ENCODE data around the gene DCST1.

The DCST1 gene

GRCh38 chr1:155001425-155001674, 32.3 kb upstream of the DCST1 start:
- DNase-seq, result no peak

- peak; percentile 98 for DNase-seq
Observed at GRCh38 chr1:155001675-155002463, 31.8 kb upstream of the DCST1 start.

DNA sequence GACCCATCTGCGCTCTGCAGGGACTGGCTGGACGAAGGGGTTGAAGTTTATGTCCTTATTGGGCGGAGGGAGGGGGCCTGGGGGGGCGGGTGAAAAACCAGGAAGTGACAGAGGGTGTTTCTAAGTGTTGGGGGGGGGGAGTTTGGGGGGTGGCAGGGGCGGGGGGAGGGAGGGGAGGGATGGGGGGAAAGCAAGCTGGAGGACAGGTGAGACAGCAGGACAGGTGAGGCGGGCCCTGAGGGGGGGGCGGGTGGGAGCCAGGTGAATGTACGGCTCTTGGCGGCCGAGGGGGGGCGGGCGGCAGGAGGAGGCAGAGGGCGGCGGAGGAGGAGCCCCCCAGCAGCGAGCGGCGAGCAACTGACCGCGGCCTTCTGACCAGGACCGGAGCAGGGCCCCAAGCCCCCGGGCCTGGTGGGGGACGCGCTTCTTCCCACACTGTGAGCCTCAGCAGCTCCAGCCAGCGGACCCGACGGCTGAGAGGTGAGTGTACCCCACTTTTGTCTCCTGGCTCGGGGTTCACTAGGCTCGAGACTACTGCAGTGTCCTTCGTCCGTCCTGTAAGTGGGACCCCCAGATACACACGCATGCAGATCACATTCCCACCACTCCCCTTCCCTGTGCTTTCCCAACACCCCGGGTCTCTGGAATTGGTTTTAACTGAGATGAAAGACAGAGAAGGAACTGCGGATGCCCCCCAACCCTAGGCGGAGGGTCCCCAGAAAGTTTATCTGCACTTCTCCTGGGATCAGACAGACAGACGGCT, 31.0 kb upstream of the DCST1 start, which contains the start of gene ZBTB7B:
ZBTB7B (plus strand) TSS at position 339 of the 763 bp plus-strand sequence. CDS start 11,859 bp downstream, outside the sequence.
- no peak for DNase-seq

GRCh38 chr1:155003227-155003765, 30.3 kb upstream of the DCST1 start:
- DNase-seq, result no peak

DNA sequence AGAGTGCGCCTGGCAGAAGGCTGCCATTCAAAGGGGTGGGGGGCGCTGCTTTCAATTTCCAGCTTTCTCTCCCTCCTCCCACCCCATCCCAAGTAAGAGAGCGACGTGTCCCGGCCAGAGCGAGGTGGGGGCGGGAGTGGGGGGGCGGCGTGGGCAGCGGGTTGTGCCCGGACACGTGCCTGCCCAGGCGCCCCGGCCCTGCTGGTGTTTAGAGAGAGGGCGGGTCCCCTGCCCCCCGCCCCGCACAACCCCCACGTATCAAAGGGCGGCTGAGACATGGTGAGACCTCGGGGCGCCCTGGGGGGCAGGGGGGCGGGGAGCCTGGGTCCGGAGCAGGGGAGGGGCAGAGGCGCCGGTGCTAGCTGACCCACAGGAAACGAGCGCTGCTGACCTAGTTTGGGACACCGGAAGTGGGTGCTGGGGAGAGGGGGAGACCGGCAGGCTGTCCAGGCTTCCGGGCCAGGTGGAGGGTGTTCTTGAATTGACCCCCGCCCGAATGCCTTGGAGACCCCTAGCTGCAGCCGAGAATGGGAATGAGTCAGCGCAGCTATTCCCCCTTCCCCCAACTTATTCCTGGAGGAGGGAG, 29.8 kb upstream of the DCST1 start:
- DNase-seq, result no peak

DNA sequence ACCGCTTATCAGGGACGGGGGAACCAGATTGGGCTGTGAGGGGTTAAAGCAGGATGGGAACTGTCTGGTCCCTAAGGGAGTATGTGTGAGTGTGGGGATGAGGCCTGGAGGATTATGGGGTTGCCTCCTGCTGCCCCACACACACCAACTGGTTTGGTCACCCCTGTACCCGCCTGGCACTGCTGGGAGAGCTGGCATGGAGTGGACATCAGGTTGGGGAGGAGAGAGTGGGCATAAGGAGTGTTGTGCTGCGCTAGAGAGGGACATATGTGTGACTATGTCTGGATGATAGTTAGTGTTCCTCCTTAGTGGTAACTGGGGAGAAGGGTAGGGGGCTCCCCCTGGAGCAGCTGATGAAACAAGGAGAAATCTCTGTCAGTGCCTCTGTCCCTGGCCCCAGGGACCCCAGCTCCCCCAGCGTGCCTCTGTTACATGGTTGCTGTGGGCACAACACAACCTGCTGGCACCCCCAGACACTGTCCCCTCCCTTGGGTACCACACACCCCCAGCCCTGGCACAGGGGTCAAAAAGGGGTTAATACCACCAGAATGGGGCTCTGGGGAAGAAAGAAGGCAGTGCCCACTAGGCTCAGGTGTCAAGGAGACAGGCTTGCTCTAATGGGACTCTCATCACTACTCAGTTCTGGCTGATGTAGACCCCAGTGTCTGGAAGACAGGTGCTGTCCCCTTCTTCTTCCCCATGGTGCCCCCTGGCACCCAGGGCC, 29.1 kb upstream of the DCST1 start:
- no peak for DNase-seq

- peak; percentile 62 for DNase-seq
Observed at GRCh38 chr1:155005076-155006011, 28.3 kb upstream of the DCST1 start.

DNA sequence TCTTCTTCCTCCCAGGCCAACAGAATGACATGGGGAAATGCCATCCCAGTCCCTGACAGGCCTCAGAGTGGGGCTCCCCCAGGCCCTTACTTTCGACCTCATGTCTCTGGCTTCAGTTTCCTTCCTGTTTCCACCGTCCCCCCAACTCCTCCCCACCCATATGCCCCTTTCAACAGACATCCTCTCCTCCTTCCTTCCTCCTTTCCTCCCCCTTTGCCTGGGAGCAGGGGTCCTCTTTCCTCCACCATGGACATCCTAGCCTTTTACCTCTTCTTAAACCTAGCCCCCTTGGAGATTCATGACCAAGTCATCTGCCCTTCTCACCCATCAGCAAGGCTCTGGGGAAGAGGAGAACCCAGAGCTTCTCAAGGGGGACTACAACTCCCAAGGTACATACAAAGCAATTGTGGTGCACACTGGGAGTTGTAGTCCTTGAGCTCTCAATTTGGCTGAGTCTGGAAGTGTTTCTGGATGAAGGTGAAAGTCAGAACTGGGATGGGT, 27.0 kb upstream of the DCST1 start:
- peak; percentile 71 for DNase-seq

GRCh38 chr1:155007251-155007828, 26.3 kb upstream of the DCST1 start:
- DNase-seq, result no peak

DNA sequence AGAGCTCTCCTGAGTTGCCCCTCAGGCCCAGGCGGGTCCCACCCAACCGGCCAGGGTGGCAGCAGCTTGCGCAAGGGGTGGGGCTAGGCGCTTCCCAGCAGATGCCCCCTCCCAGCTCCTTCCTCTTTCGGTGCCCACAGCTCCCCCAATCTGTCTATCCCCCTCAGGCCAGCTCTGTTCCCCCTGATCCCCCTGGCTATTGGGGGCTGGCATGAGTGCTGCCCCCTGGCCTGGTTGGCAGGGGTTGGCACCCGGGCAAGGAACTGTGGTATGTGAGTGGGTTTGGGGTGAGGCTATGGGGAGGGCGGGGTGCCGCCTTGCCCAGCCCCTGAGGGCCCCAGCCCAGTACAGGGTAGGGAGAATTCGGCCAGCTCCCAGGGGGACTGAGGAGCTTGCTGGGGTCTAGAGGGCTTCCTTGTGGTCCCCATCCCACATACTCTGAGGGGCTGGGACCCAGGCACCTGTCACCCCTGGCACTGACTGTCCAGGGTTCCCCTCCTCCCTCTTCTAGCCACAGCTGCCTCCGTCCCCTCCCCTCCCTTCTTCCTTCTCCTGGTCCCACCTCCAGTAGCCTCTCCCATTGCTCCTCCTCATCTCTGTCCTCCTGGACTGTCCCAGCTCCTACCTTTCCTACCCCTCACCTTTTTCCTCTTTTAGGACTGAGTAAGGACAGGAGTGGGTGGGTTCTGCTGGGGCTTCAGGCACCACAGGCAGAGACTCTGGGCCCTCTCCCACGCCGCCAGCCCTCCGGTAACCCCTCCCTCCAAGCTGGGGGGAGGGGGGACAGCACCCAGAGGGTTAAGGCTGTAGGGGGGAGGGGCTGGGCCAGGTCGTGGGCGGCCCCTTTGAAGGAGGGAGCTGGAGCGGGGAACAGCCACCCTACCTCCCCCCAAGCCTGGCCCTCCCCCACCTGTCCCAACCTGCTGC, 25.3 kb upstream of the DCST1 start:
- peak; percentile 39 for DNase-seq

GRCh38 chr1:155009221-155009711, 24.4 kb upstream of the DCST1 start:
- DNase-seq, result peak; percentile 14

- no peak for DNase-seq
Observed at GRCh38 chr1:155009742-155010141, 23.9 kb upstream of the DCST1 start.

GRCh38 chr1:155010211-155010918, 23.3 kb upstream of the DCST1 start:
- peak; percentile 49 for DNase-seq

DNA sequence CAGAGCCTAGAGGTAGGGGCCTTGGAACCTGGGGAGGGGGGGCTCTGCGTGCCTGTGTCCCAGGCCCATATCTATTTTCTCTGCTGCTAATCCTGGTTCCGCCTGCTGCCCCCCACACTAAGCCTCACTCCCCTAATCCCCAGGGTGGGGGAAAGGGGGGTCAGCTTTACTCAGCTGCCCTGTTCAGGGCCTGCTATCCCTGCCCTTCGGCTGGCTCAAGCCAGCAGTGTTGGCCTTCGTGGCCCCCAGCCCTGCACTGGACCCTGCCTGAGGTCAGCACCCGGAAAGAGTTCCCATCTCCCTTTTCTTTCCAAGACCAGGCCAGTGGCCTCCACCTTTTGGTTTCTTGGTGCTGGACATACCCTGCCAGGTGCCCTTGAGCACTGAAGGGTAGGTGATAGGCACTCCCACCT, 22.6 kb upstream of the DCST1 start:
- no peak for DNase-seq

DNA sequence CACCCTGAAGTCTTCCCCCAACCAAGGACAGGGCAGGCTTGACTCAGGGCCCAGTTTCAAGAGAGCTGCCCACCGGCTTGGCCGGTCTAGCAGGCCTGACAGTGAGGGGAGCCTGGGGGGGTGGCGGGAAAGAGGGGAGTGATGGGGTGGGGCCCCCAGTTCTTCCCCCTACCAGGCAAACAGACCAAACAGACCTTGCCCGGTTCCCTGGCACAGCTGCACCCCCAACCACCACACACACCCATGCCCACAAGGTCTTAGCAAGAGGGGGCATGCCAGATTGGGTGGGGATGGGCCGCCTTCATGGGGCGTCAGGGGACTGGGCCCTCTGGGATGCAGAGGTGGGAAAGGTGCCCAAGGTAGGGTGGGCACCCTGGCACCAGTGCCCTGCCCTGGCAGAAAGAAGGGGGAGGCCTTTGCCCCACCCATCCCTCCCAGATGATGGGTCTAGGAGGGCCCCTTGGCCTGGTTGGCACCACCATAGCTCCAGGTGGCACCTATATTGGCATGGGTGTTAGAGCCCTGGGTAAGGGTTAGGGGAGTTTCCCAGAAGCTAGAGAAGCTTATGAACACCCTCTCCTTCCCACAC, 22.1 kb upstream of the DCST1 start:
- DNase-seq, result no peak

DNA sequence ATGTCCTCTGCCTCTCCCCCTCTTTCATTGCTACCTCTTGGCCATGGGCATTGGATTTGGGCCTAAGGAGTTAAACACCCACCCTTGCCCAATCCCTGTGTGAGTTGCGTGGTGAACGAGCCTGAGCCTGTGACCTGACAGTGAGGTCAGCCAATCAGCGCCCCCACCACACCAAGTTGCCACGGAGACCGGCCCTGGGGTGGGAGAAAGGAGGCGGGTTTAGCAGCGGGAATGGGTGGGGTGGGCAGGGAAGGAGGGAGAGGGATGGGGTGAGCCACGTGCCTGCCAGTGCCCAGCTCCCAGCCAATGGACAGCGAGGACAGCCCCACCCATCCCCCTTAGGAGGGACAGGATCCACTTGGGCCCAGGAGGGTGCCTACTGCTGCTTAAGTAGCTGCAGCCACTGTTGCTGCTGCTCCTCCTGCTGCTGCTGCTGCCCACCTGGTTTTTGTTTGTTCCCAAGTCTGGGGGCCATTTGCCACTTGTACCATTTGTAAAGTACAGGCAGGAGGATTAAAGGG, 21.5 kb upstream of the DCST1 start:
- DNase-seq, result peak; percentile 52

DNA sequence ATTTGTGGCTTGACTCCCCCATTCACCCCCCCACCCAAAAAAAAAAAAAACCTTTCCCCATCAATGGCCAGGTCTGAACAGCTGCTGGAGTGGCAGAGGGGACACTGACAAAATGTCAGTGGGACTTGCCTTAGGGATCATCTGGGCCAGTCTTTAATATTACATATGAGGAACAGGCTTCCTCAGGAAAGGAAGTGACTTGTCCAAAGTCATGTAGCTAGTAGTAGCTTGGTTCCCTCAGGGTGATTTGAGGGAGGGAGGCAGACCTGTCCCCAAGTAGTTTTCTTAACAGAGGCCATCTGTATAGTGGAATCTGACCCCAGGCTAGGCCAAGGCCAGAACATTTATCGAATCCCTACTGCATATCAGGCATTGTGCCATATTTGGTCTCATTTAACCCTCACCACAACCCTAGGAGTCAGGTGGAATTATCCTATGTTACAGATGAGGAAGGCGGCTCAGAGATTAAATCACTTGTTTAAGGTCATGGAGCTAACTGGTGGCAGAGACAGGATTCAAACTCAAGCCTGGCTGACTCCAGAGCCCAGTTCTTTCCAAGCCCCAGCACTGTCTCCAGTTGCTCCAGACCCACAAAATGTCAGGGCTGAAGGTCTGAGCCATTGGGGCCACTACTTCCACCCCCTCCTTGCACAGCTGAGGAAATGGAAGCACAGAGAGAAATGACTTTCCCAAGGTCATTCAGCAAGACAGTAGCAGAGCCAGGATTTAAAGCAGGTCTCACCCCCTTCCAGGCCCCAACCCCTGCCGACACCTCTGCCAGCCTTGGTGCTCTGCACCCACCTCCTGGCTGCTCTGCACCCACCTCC, 20.6 kb upstream of the DCST1 start:
- DNase-seq, result peak; percentile 4

DNA sequence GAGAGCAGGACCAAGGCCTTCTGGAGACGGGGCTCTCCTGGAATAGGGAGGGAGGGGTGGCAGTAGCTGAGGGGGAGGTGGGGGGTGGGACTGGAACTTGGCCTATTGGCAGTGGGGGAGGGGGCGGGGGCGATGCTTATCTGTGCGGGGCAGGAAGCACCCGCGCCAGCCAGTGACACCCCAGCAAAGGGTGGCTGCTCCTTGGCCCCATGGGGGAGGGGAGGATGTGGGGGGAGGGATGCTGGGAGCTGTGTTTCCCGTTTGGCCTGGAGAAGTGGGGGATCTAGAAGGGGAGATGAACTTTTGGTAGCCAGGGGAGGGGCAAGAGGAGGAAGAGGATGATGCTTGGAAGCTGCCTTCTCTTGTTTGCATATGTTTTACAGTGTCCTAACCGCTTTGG, 20.0 kb upstream of the DCST1 start:
- peak; percentile 54 for DNase-seq
